ENCODE data around the gene INPP4A. TPM values are rescaled to one million over a fixed set of nuclear protein-coding genes. Genes with fewer than 3 reads are reported as not detected.

INPP4A gene
- total and polyA plus RNA-seq, 10 of the 15 experiments (the other 5 are each of a cell fraction or from before 2014, with no cell fraction given) = 4.7 to 62.3 (median 36.9) TPM

- TF ChIP-seq STAT1 (conservative IDR thresholded peaks at IDR 0.05) (no peak), RUNX3 (IDR thresholded peaks at IDR 0.05; ENCODE audit: low read length) (no peak), CBX3 (IDR thresholded peaks at IDR 0.05; ENCODE audit: borderline replicate concordance, low read depth) (no peak), IRF3 (IDR thresholded peaks at IDR 0.05) (no peak), ZZZ3 (IDR thresholded peaks at IDR 0.05; ENCODE audit: control insufficient read depth, insufficient read length, low read depth) (no peak), TCF7 (IDR thresholded peaks at IDR 0.05; ENCODE audit: borderline replicate concordance) (no peak), ATF2 (IDR thresholded peaks at IDR 0.05; ENCODE audit: low read length) (no peak), POLR2AphosphoS5 (IDR thresholded peaks at IDR 0.05; ENCODE audit: low read length) (no peak), GATAD2B (conservative IDR thresholded peaks at IDR 0.05; ENCODE audit: low read depth) (no peak), PML (IDR thresholded peaks at IDR 0.05; ENCODE audit: low read length) (no peak), BCLAF1 (IDR thresholded peaks at IDR 0.05) (no peak), CBFB (IDR thresholded peaks at IDR 0.05; ENCODE audit: low read depth) (no peak), RB1 (IDR thresholded peaks at IDR 0.05; ENCODE audit: borderline replicate concordance) (no peak), ZNF207 (IDR thresholded peaks at IDR 0.05; ENCODE audit: borderline replicate concordance) (no peak), EP300 (IDR thresholded peaks at IDR 0.05; ENCODE audit: borderline replicate concordance in 1 of 2, control insufficient read depth in 1 of 2, low read depth in 2 of 2, low read length in 2 of 2) (no peak), KAT2A (conservative IDR thresholded peaks at IDR 0.05; ENCODE audit: control insufficient read depth, low read depth, low read length) (no peak), IRF5 (IDR thresholded peaks at IDR 0.05; ENCODE audit: borderline replicate concordance) (no peak)
- Histone ChIP-seq H3K79me2 (ENCODE audit: control insufficient read depth, insufficient read depth, low read length) (peaks cover 39% of the 10 kb centered on the region), H3K4me1 (ENCODE audit: control insufficient read depth, insufficient read depth, low read length) (peaks cover 35% of the 10 kb centered on the region), H3K36me3 (ENCODE audit: control insufficient read depth in 2 of 2, insufficient read depth in 2 of 2, low read length in 1 of 2) (peaks cover 10 to 33% of the 10 kb centered on the region in 2 experiments), H3K9ac (ENCODE audit: control insufficient read depth, insufficient read depth, low read length) (no peak overlapping the region), H4K20me1 (ENCODE audit: control insufficient read depth, insufficient read depth) (peaks cover 9% of the 10 kb centered on the region), H3K27me3 (replicated peaks in 1 of 2; ENCODE audit: control insufficient read depth in 2 of 2, insufficient read depth in 2 of 2, low read length in 1 of 2) (no peaks in the 10 kb centered on the region), H3K4me3 (no peak overlapping the region), H2AFZ (ENCODE audit: control insufficient read depth, low read depth, low read length) (no peak overlapping the region), H3K27ac (ENCODE audit: control insufficient read depth, insufficient read depth) (no peak overlapping the region), H3K9me3 (replicated peaks; ENCODE audit: control insufficient read depth, insufficient read depth, low read length) (no peaks in the 10 kb centered on the region), H3K4me2 (ENCODE audit: control insufficient read depth, insufficient read depth) (no peak overlapping the region)
- FAIRE-seq (no peak), ATAC-seq (no peak), DNase-seq (ENCODE audit: low read depth, low spot score) (no peak)
- ChIA-PET CTCF (interaction anchor here (0.8 to 2.7 kb wide), 4 partner anchors 9 to 26 kb away, joined by 3 to 11 read pairs (median 3); no protein-coding TSS in a partner anchor), SMC1A (ENCODE audit: uncharacterized antibody, unreplicated experiment) (interaction anchor here (0.6 to 2.2 kb wide), 7 partner anchors 9 to 80 kb away, joined by 3 to 8 read pairs (median 4); no protein-coding TSS in a partner anchor), RAD21 (ENCODE audit: unreplicated experiment) (interaction anchor here (0.8 kb wide), 1 partner anchor 60 kb away, joined by 4 read pairs; no protein-coding TSS in a partner anchor), POLR2A (no interaction called here)
- intact Hi-C loops (cut with micrococcal nuclease; ENCODE audit: unreplicated experiment) = no loop called here
- in situ Hi-C loops (cut with MboI) = no loop called here
- BruUV-seq (replicated peaks) = no TSS peak
- 70% methylated on average over 7 of the region's 7 CpGs for WGBS (ENCODE audit: insufficient coverage, insufficient replicate concordance, low lambda C conversion rate, missing lambda C conversion rate)
These were observed 61.5 kb downstream of the INPP4A start for GRCh38 chr2:98505971-98506664.

All from GM12878 (cell line).